ENCODE data around the gene YEATS2. TPM values are rescaled to one million over a fixed set of nuclear protein-coding genes. Genes with fewer than 3 reads are reported as not detected.
"Not testable (repeated sequence)": the region's sequence is repeated elsewhere in the genome, so short reads cannot be mapped to it uniquely, and the experiment has no call there.

The YEATS2 gene
- total RNA-seq, 4 donors from 2014 or later: 15.4 to 54.7 (median 40.6) TPM

DNA sequence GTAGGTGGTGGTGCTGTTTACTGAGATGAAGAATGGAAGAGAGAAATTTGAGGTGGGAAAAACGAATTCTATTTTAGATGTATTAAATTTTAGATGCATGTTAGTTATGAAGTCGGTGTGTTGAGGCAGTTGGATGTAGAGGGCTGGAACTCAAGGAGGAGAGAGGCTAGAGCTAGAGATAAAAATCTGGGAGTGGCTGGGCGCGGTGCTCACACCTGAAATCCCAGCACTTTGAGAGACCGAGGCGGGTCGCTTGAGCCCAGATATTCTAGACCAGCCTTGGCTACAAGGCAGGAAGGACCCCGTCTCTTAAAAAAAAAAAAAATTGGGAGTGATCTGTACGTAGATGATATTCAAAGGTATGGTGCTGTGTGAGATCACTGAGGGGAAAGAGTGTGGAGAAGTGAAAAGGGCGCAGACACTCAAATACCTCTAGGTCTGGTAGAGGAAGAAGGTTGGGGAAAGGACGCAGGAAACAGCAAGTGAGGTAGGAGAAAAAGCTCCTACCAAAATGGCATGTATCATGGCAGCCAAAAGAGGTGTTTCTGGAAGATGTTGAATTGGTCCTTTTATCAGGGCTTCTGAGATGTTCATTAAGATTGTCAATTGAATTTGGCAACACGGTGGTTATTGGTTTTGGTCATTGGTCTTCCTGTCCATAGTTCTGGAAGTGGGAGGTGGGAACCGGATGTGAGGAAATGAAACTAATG, 1.8 kb downstream of the YEATS2 start:
- peak overlapping the region; percentile 92 to 97 for H3K27ac ChIP-seq
- no peak for TF ChIP-seq POLR2A (IDR thresholded peaks at IDR 0.05)
- TF ChIP-seq, protein P1, sequence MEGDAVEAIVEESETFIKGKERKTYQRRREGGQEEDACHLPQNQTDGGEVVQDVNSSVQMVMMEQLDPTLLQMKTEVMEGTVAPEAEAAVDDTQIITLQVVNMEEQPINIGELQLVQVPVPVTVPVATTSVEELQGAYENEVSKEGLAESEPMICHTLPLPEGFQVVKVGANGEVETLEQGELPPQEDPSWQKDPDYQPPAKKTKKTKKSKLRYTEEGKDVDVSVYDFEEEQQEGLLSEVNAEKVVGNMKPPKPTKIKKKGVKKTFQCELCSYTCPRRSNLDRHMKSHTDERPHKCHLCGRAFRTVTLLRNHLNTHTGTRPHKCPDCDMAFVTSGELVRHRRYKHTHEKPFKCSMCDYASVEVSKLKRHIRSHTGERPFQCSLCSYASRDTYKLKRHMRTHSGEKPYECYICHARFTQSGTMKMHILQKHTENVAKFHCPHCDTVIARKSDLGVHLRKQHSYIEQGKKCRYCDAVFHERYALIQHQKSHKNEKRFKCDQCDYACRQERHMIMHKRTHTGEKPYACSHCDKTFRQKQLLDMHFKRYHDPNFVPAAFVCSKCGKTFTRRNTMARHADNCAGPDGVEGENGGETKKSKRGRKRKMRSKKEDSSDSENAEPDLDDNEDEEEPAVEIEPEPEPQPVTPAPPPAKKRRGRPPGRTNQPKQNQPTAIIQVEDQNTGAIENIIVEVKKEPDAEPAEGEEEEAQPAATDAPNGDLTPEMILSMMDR (IDR thresholded peaks at IDR 0.05): no peak

DNA sequence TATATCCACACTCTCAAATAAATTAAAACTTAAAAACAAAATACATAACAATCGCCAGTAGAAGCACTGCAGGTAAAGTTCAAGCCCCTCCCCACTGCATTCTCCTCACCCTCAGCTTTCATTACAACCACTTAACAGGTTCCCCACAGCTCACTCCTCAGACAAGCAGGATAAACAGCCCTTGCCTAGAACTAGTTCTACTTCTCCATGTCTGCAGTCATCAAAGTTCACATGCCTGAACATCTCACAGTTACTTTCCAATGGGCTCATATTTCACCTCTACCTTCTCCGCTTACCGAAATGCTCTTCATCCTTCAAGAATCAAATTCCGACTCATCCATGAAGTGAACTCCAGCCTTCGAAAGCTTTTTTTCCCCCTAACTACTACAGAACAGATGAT, 4.1 kb downstream of the YEATS2 start:
- Histone ChIP-seq H3K36me3 (no peaks in the 10 kb centered on the region), H3K27me3 (no peaks in the 10 kb centered on the region), H3K27ac (no peak overlapping the region), H3K4me1 (no peaks in the 10 kb centered on the region), H3K9me3 (no peaks in the 10 kb centered on the region), H3K4me3 (no peak overlapping the region)
- intact Hi-C loops (cut with DNase I; ENCODE audit: low total_unique reads): no loop called here
- TF ChIP-seq, protein P1 (IDR thresholded peaks at IDR 0.05): no peak
- no peak for TF ChIP-seq POLR2A (IDR thresholded peaks at IDR 0.05)
- no peak for DNase-seq

More for the DNA sequence above, 1.8 kb downstream of the YEATS2 start:
- no peaks in the 10 kb centered on the region for H3K36me3 ChIP-seq
- intact Hi-C loops (cut with DNase I; ENCODE audit: low total_unique reads): no loop called here
- H3K9me3 ChIP-seq: no peaks in the 10 kb centered on the region
- H3K4me3 ChIP-seq: peak overlapping the region in 1 of 2 donors; percentile 86
- H3K4me1 ChIP-seq: no peaks in the 10 kb centered on the region
- no peaks in the 10 kb centered on the region for H3K27me3 ChIP-seq
- DNase-seq: no peak

- H3K9me3 ChIP-seq; H3K27me3 ChIP-seq; H3K4me1 ChIP-seq; H3K27ac ChIP-seq; intact Hi-C loops (cut with DNase I; ENCODE audit: low total_unique reads); DNase-seq; H3K4me3 ChIP-seq; H3K36me3 ChIP-seq: not testable (repeated sequence)
Observed at GRCh38 chr3:183703892-183704291, 6.3 kb downstream of the YEATS2 start.

- Histone ChIP-seq H3K4me3 (no peak overlapping the region), H3K4me1 (no peaks in the 10 kb centered on the region), H3K9me3 (no peaks in the 10 kb centered on the region), H3K27ac (no peak overlapping the region), H3K27me3 (no peaks in the 10 kb centered on the region), H3K36me3 (no peaks in the 10 kb centered on the region)
- TF ChIP-seq POLR2A (IDR thresholded peaks at IDR 0.05): no peak
- TF ChIP-seq, protein P1 (IDR thresholded peaks at IDR 0.05): no peak
- DNase-seq: no peak
- intact Hi-C loops (cut with DNase I; ENCODE audit: low total_unique reads): no loop called here
Observed at GRCh38 chr3:183710231-183710630, 12.6 kb downstream of the YEATS2 start.

- intact Hi-C loops (cut with DNase I; ENCODE audit: low total_unique reads): no loop called here
Observed at GRCh38 chr3:183711516-183711915, 13.9 kb downstream of the YEATS2 start.

More at GRCh38 chr3:183711516-183711915, 13.9 kb downstream of the YEATS2 start:
- no peak for DNase-seq
- no peaks in the 10 kb centered on the region for H3K36me3 ChIP-seq
- H3K4me3 ChIP-seq: no peak overlapping the region
- no peaks in the 10 kb centered on the region for H3K4me1 ChIP-seq
- H3K27me3 ChIP-seq: no peaks in the 10 kb centered on the region
- H3K9me3 ChIP-seq: no peaks in the 10 kb centered on the region
- no peak overlapping the region for H3K27ac ChIP-seq
- TF ChIP-seq, protein P1 (IDR thresholded peaks at IDR 0.05): no peak
- TF ChIP-seq POLR2A (IDR thresholded peaks at IDR 0.05): no peak

Measured in uterus (tissue), 4 donors.